OCI-LY7 (cell line): Measurements from ENCODE around the gene TRERF1. TPM values are rescaled to one million over a fixed set of nuclear protein-coding genes. Genes with fewer than 3 reads are reported as not detected.

Experiments used
- BruUV-seq: library from RNA; stranded (reverse); fragments of 400-500 nt; replicated peaks from 2 replicates; lab custom pipeline; 2021; lab: Mats Ljungman, UMichigan
- CTCF ChIA-PET: fragments of 300-600 bp; sonication (Branson Sonifier 250); formaldehyde crosslinking; loops from one replicate; lab custom pipeline; 2022; ENCODE audit warnings: antibody characterized with exemption; ENCODE audit not compliant: unreplicated experiment; lab: Charles Lee
- POLR2A ChIA-PET: fragments of 300-600 bp; sonication (Branson Sonifier 250); formaldehyde crosslinking; loops from one replicate; lab custom pipeline; 2022; ENCODE audit warnings: antibody characterized with exemption; lab: Charles Lee
- DNase-seq: peaks from one replicate; pipeline ENCODE4 v3.0.0-alpha.2; 2015; ENCODE audit warnings: low spot score
- H2AFZ ChIP-seq: fragments of 200-600 bp; sonication (generic), shearing (Covaris generic); 2 replicates; pipeline ENCODE4 v1.6.1; 2014; ENCODE audit warnings: mild to moderate bottlenecking, antibody characterized with exemption, low read length, moderate library complexity
- H3K27ac ChIP-seq: fragments of 200-600 bp; sonication (generic); 2 replicates; pipeline ENCODE4 v1.5.1; 2014; ENCODE audit warnings: mixed run types, low read depth, mild to moderate bottlenecking, moderate library complexity, low read length, inconsistent platforms; ENCODE audit not compliant: poor library complexity, severe bottlenecking
- H3K36me3 ChIP-seq: fragments of 200-600 bp; sonication (generic); 2 replicates; pipeline ENCODE4 v1.6.1; 2014; ENCODE audit warnings: mild to moderate bottlenecking, antibody characterized with exemption, low read length, moderate library complexity, mixed read lengths; ENCODE audit not compliant: insufficient read depth
- H3K4me1 ChIP-seq: fragments of 200-600 bp; sonication (generic); 2 replicates; pipeline ENCODE4 v1.5.1; 2014; ENCODE audit warnings: mild to moderate bottlenecking, low read length; ENCODE audit not compliant: insufficient read depth, poor library complexity, severe bottlenecking
- H3K4me2 ChIP-seq: fragments of 200-600 bp; sonication (generic); 2 replicates; pipeline ENCODE4 v1.6.1; 2014; ENCODE audit warnings: mild to moderate bottlenecking, low read length
- H3K4me3 ChIP-seq: fragments of 200-600 bp; sonication (generic); 2 replicates; pipeline ENCODE4 v1.5.1; 2014; ENCODE audit warnings: mild to moderate bottlenecking, low read depth, low read length; ENCODE audit not compliant: poor library complexity, severe bottlenecking
- H3K79me2 ChIP-seq: fragments of 200-600 bp; sonication (generic); 2 replicates; pipeline ENCODE4 v1.6.1; 2016; ENCODE audit warnings: low read depth, mild to moderate bottlenecking, low read length, moderate library complexity, mixed read lengths; ENCODE audit not compliant: insufficient read depth
- H3K9me2 ChIP-seq: fragments of 200-600 bp; sonication (generic); 2 replicates; pipeline ENCODE4 v1.6.1; 2016; ENCODE audit warnings: mild to moderate bottlenecking, low read length, mixed read lengths; ENCODE audit not compliant: insufficient read depth
- H3K9me3 ChIP-seq: fragments of 200-600 bp; sonication (generic); 2 replicates; pipeline ENCODE4 v1.6.1; 2014; ENCODE audit warnings: mild to moderate bottlenecking, mixed run types, low read length, mixed read lengths
- H4K20me1 ChIP-seq: fragments of 200-600 bp; sonication (generic); 2 replicates; pipeline ENCODE4 v1.6.1; 2014; ENCODE audit warnings: mild to moderate bottlenecking, antibody characterized with exemption, low read length, moderate library complexity, mixed read lengths; ENCODE audit not compliant: insufficient read depth
- CTCF ChIP-seq: fragments of 200-600 bp; sonication (generic); conservative IDR thresholded peaks from 2 replicates; pipeline ENCODE4 v1.5.1; 2014; ENCODE audit warnings: mild to moderate bottlenecking, antibody characterized with exemption, low read length, moderate library complexity, mixed read lengths
- EZH2phosphoT487 ChIP-seq: fragments of 200-600 bp; sonication (generic); IDR thresholded peaks from 2 replicates; pipeline ENCODE4 v1.6.1; 2018; ENCODE audit warnings: low read depth, borderline replicate concordance, mild to moderate bottlenecking, mixed run types, antibody characterized with exemption, low read length, moderate library complexity, mixed read lengths
- intact Hi-C: fragments of 100-400 bp; cut with micrococcal nuclease; formaldehyde crosslinking; loops from one replicate; pipeline ENCODE4 v1.10.0; 2022; ENCODE audit not compliant: unreplicated experiment
- total RNA-seq, 2 experiments: library from RNA; depleted of rRNA in 1 of 2; stranded (reverse); fragments of >200 nt in 1 of 2; shearing (Covaris generic) in 1 of 2; gene quantifications; 2 replicates each; pipeline ENCODE4 v1.2.3, GENCODE V29; 2014 to 2022

Gene TRERF1
- total RNA-seq, 2 experiments from 2014 or later = 5.7 to 12.9 TPM

- Histone ChIP-seq H3K4me1 (peaks cover 10% of the 10 kb centered on the region), H2AFZ (no peak overlapping the region)
- POLR2A ChIA-PET = interaction anchor here (0.6 to 0.7 kb wide), 2 partner anchors 61 to 206 kb away, joined by 3 to 4 read pairs; no protein-coding TSS in a partner anchor
These were observed 172.5 kb downstream of the TRERF1 start for GRCh38 chr6:42279144-42279781.

GRCh38 chr6:42278131-42278853, 173.4 kb downstream of the TRERF1 start:
- no TSS peak for BruUV-seq
- no peaks in the 10 kb centered on the region for H3K9me3 ChIP-seq
- no peak overlapping the region for H3K27ac ChIP-seq
- no peak overlapping the region for H2AFZ ChIP-seq
- ChIA-PET POLR2A (interaction anchor here (0.5 to 0.6 kb wide), 2 partner anchors 159 to 205 kb away, joined by 3 to 4 read pairs; no protein-coding TSS in a partner anchor), CTCF (no interaction called here)
- no peaks in the 10 kb centered on the region for H3K36me3 ChIP-seq
- DNase-seq = no peak
- no peak for TF ChIP-seq EZH2phosphoT487
- TF ChIP-seq CTCF = no peak
- H3K4me3 ChIP-seq = no peak overlapping the region
- intact Hi-C loops = no loop called here
- no peaks in the 10 kb centered on the region for H4K20me1 ChIP-seq
- H3K4me1 ChIP-seq = peaks cover 10% of the 10 kb centered on the region
- H3K9me2 ChIP-seq = no peaks in the 10 kb centered on the region
- no peak overlapping the region for H3K4me2 ChIP-seq
- no peaks in the 10 kb centered on the region for H3K79me2 ChIP-seq

More at GRCh38 chr6:42279144-42279781, 172.5 kb downstream of the TRERF1 start:
- Histone ChIP-seq H3K4me2 (peak overlapping the region; percentile 24; the same call in 1 of the 2 replicates), H3K27ac (no peak overlapping the region), H3K36me3 (no peaks in the 10 kb centered on the region), H4K20me1 (no peaks in the 10 kb centered on the region), H3K4me3 (no peak overlapping the region), H3K9me3 (no peaks in the 10 kb centered on the region), H3K9me2 (no peaks in the 10 kb centered on the region), H3K79me2 (no peaks in the 10 kb centered on the region)
- intact Hi-C loops = no loop called here
- CTCF ChIA-PET = no interaction called here
- DNase-seq = peak; percentile 47
- no TSS peak for BruUV-seq
- TF ChIP-seq CTCF (no peak), EZH2phosphoT487 (no peak)
